ENCODE data around the gene OSTM1.

OSTM1 gene, protein sequence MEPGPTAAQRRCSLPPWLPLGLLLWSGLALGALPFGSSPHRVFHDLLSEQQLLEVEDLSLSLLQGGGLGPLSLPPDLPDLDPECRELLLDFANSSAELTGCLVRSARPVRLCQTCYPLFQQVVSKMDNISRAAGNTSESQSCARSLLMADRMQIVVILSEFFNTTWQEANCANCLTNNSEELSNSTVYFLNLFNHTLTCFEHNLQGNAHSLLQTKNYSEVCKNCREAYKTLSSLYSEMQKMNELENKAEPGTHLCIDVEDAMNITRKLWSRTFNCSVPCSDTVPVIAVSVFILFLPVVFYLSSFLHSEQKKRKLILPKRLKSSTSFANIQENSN

GRCh38 chr6:108074359-108075144, at the start of gene OSTM1:
OSTM1 (minus strand) TSS chr6:108074741; CDS start chr6:108074651, 90 bp downstream.
- peak; percentile 54 to 86 for DNase-seq

- DNase-seq: no peak
Measured at GRCh38 chr6:108123946-108124345, 49.4 kb upstream of the OSTM1 start.

- no peak for DNase-seq
Measured at GRCh38 chr6:108123481-108123929, 49.0 kb upstream of the OSTM1 start.

GRCh38 chr6:108121612-108122011, 47.1 kb upstream of the OSTM1 start:
- DNase-seq: no peak

GRCh38 chr6:108120311-108120710, 45.8 kb upstream of the OSTM1 start:
- DNase-seq: no peak

- no peak for DNase-seq
Measured at GRCh38 chr6:108119769-108120141, 45.2 kb upstream of the OSTM1 start.

GRCh38 chr6:108118810-108119768, 44.5 kb upstream of the OSTM1 start:
- no peak for DNase-seq

- DNase-seq: no peak
Measured at GRCh38 chr6:108118359-108118724, 43.8 kb upstream of the OSTM1 start.

DNA sequence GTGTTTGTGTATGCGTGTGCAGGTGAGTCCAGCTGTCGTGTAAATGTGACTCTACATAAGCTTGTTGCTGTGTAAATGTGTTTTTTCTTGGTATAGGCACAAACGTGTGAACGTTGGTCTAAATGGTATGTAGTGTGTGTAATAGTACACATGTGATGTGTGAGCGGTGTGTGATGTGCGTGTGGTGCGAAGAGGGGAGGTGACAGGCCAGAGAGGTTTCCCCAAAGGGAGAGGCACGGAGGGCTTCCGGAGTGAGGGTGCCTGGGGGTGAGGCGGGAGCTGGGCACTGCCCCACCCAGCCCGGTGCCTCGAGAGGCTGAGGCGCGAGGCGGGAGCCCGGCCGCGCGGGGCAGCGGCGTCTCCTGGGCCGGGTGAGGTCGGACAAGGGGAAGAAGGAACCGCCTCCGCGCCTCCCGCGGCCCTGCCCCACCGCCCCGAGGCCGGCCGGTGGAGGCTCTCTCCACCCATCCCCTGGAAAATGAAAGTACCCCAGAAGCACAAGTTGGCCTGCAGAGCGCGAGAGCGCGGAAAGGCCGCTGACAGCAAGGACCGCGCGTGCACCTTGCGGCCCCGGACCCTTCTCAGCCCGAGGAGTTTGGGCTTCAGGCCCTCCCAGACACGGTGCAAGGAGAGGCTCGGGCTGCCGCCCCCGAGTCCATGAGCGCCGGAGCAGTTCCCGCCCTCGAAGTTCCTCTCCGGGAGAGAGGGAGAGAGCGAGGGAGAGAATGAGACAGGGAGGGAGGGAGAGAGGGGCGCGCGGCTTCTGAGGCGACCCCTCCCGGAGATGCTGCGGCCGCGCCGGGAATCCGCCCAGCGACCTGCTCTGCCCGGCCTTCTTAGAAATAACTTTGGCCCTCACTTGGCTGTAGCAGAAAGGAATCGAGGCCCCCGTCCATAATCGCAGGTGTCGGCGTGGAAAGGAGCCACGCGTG, 43.2 kb upstream of the OSTM1 start:
- DNase-seq: peak in 1 of 2 donors; percentile 24

DNA sequence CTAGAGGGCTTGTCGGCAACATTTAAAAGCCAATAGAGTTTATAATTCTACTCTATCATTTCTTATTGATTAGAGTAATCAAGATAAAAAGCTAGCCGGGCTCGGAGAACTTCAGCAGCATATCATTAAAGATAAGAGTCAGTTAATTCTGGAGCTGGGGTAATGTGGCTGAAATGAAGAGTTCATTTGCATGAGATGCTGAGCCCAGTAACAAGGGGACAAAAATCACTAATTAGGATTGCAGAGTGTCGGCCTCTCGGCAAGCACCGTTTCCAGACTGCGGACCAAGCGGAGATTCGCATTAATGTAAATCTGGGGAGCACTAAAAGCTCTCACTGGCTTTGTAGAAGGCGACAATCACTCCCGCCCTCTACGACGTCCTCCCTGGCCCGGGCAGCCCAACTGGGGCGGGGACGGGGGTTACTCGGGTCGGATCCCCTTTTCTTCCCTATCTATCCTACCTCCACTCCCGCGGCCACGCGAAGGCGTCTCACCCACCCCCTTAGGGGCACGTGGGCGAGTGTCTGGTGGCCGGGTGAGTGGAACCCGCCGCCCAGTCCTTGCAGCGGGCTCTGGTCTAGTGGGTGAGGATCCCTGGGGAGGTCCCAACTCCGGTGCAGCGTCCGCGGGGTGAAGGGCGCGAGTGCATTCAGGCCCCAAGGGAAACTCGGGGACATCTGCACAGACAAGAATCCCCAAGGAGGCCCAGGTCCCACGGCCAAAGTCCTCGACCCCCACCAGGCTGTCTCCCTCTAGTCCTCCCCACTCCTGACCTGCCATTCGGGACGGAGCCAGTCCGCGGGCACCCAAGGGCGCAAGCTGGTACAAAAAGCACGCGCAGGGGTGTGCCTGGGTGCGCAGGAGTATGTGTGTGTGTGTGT, 42.2 kb upstream of the OSTM1 start:
- no peak for DNase-seq

DNA sequence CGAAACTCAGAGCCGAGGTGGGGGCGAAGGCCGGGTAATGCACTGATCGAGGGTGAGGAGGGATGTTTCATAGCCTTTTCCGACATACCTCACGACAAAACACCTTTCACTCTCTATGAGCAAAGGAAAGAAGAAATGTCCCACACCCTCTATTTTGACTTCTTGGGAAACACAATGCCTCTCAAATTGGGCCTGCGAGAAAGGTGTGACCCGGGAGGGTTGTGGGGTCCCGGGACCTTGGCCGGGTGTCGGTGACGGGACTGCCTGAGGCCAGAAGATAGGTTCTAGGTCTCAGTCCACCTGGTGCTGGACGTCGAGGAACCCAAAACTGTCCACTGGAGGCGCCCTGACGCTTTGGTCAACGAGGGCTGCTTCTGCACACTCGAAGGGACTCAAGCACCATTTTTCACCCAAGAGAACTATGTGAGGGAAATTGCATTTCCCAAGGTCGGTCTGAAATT, 41.1 kb upstream of the OSTM1 start:
- DNase-seq: no peak

DNA sequence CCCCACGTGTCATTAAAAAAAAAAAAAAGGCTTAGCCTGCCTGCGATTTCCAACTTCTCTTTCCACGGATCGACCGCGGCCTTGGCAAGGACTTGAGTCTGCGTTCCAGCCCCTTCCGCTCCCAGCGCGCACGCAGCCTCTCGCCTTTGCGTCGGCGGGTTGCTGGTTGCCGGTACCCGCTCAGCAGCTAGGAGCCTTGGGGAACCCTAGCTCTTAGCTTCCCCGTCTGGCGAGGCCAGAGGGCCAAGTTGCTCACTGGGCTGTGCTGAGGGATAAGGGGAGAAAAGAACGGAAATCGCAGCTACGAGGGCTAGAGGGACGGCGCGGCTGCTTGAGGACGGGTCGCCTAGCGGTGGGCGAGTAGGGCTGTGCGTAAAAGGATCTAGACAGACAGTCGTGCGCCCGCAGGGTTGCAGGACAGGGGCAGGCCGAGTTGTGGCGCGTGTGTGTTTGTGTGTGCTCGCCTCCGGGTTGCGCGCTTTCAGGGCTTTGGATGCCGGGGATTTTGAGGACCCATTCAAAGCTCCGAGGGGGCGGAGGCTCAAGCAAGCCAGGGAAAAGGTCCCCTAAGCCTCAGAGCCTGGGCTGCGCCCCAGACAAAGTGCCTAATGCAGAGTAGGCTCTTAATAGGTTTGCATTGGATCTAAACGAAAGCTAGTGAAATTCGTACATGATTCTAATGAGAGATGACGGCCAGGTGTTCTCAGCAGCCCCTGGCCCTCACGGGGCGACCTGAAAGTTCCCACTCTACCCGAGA, 40.5 kb upstream of the OSTM1 start:
- DNase-seq: peak in 1 of 2 donors; percentile 40

DNA sequence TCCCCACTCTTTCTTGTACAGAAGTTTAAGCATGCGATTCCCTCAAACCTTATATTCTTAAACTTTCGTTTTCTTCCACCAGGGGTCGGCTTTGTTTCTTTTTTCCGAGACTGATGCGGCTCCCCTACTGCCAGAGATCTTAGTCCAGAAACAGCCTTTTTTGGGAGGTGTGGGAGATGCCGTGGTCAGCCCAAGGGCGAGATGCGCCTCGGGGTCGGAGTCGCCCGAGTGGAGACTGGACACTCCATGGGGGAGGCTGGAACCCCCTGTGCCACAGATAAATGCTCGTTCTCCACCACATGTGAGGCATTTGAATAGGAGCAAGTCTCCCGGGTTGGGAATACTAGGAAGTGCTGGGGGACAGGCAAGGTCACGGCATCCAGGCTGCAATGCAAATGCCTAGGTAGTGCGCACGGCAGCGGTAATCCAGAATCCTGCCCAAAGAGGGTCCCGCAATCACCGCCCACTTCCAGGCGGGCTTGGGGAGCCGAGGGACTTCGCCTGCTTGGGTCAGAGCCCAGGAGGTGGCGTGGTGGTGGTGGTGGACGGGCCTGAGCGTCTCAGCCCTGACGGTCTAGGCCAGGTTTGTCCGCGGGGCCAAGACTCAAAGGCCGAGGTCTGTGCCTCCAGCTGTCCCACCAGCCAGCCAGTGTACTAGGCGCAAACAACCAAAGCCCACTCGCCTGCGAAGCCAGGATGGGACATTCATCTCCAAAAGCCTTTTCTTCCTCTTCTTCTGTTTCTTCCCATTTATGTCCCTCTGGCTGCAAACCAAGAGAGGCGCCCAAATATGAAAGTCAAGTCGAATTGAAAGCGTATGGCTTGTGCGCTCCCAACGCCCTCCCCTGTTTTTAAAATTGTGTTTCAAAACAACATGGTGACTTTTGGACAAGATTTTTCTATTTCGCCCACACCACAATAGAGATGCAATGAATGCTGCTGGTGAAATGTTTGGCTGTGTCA, 39.3 kb upstream of the OSTM1 start:
- DNase-seq: peak in 1 of 2 donors; percentile 58

DNA sequence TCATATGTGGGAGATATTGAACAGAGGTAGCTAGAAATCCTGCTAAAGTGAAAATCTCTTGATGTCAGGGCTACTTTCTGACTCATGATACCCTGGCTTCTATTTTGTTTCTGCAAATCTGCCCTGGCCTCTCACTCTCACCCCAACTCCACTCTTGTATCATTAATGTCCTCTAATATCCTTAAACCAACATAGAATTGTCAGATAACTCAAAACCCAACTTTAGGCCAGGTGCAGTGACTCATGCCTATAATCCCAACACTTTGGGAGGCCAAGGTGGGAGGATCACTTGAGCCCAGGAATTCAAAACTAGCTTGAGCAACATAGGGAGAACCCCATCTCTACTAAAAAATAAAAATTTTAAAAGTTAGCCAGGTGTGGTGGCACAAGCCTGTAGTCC, 33.8 kb upstream of the OSTM1 start:
- no peak for DNase-seq

- no peak for DNase-seq
Measured at GRCh38 chr6:108107102-108107501, 32.6 kb upstream of the OSTM1 start.

DNA sequence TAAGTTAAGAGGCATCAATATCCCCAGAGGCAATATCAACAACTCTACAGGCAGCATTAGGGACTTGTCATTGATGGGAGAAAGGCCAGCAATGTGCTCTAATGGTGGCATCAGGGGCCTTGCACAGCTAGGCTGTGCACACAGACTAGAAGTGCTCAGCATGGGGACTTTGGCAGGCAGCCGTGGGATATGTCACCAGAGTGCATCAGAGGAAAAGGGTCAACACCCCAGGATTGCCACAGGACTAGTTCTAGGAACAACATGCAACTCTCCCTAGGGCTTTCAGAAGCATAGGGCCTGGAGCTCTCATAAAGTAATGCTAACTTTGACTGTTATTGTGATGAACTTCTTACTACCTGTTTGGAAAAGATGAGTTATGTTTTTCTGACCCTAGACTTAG, 32.2 kb upstream of the OSTM1 start:
- no peak for DNase-seq

DNA sequence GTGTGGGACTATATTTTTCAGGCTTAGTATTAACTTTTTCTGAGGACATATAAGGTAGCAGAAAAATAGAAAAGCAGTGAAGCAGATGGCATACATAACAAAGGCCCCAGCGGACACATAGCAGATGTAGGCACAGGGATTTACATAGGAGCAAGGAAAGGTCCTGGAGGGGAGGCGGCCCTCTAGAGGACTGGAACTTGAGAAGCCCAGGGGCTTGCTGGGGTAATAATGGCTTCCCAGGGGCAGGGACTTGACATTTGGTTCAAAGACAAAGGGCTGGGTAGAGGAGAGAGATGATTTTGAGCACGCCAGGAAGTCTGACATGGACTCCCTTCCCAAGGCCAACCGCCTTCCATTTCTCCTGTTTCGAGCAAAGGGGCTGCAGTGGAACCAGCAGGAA, 31.7 kb upstream of the OSTM1 start:
- DNase-seq: no peak

DNA sequence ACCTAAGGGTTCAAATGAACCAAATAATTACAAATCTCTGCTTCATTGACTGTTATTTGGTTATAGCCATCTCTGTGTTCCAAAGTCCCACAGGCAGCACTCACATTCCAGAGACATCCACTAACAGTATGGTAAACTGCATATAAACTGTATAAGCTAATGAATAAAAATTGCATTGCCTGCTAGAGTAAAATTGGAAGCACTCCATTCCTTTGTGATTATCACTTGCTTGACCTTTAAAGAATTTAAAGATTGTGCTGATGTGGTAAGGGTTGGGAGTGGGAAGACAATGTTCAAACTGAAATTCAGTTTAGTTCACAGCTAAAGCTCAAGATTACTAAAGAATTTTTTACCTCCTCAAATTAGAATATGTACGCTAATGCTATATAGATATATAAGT, 31.0 kb upstream of the OSTM1 start:
- no peak for DNase-seq

- no peak for DNase-seq
Measured at GRCh38 chr6:108102965-108103364, 28.4 kb upstream of the OSTM1 start.

All from bone marrow (tissue), 2 donors.